IPS DF 4.7 (cell line): ENCODE measurements around the gene OR1B1.
"Not testable (repeated sequence)": the region's sequence is repeated elsewhere in the genome, so short reads cannot be mapped to it uniquely, and the experiment has no call there.

Experiments used
- DNase-seq: peaks from one replicate; pipeline ENCODE4 v3.0.0-alpha.2; 2013; ENCODE audit warnings: low spot score; ENCODE audit errors: extremely low read depth

The OR1B1 gene

GRCh38 chr9:122657527-122657926 lies at the start of gene OR1B1:
OR1B1 (minus strand) TSS chr9:122657627.
- DNase-seq = no peak

DNA sequence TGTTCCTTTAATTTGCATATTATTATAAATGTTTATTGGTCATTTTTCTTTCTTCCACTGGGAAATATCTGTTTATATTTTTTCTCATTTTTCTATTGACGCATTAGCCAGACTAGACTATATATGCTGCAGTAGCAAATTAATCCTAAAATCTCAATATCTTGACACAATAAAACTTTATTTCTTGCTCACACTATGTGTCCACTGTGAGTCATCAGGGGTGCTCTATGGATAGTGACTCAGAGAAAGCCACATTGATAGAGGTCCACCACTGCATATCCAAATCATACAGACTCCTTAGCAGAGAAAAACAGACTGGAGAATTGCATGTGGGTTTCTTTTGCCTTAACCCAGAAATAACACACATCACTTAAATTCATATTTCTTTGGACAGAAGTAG lies 38.3 kb upstream of the OR1B1 start:
- DNase-seq = no peak

DNA sequence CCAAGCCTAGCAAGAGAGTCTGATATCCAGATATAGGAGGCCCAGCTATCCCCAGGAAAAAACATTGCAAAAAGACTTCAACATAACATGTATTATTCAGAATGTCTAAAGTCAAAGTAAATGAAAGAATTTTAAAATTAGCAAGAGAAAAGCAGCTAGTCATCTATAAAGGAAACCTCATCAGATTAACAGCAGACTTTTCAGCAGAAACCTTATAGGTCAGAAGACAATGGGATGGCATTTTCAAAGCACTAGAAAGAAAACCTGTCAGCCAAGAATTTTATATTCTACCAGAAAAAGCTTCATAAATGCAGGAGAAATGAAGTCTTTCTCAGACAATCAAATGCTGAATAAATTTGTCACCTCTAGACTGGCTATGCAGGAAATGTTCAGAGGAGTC lies 27.4 kb upstream of the OR1B1 start:
- no peak for DNase-seq

- DNase-seq = no peak
These were observed 15.1 kb upstream of the OR1B1 start for GRCh38 chr9:122672481-122672880.

- no peak for DNase-seq
These were observed 4.0 kb upstream of the OR1B1 start, which contains the start of gene OR1L1 for GRCh38 chr9:122661416-122661815. OR1L1 (plus strand) TSS chr9:122661716; CDS start chr9:122661716, 0 bp downstream.

GRCh38 chr9:122656378-122656777 lies 1.0 kb downstream of the OR1B1 start:
- no peak for DNase-seq

DNA sequence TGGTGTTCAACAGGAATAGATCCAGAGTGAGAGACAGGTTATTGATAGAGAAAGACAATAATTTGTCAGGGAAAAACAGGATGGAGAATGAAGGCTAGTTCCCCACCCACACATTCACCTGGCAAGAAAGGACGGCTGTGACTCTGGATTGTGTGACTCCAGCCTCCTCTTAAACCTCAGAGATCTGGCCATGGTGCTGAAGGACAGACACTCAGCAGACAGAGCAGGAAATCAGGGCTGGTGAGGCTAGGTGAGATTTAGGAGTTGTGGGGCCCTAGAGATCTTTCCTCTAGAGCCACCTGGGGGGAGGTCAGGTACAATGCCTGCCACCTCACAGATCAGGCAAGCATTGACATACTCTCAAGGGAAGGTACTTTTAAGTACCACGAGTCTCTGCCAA lies 15.2 kb downstream of the OR1B1 start:
- no peak for DNase-seq

DNA sequence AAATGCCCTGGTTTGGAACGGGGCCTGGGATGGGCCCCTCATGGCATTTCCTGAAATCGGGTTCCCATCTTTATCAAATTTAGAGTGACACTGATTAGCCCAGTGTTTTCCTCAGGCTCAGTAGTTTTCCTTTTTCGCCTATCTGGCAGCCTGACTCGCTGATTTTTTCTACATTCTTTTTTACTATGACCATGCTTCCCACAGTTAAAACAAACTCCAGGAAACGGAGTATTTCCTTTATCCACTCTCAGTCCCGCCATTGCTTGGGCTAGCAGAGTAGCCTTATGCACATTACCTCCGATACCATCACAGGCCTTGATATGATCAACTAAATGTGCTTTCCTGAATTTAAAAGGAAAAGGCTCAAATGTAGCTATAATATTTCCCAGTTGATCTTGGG lies 37.4 kb downstream of the OR1B1 start:
- no peak for DNase-seq

DNA sequence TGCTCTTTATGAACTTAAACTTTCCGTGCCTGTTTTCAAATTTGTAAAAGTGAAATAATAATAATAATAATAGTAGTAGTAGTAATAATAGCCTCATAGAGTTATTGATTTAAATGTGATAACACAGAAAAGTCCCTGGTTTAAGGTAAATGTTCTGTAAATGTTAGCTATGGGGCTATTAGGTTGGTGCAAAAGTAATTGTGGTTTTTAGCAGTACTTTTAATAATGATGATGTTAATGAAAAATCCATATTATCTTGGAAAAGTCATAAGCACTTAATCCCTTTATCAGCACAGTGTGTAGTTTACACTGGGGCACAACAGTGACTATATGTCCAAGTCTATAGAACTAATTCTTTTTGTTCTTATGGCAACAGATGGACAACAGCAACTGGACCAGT lies 43.1 kb downstream of the OR1B1 start, which contains the start of gene OR1Q1:
Gene OR1Q1, plus strand, starts transcription at position 377 of the 400 bp plus-strand sequence. Its CDS starts 0 bp downstream, at position 377.
- DNase-seq = no peak

GRCh38 chr9:122609804-122610203 lies 47.6 kb downstream of the OR1B1 start:
- no peak for DNase-seq

GRCh38 chr9:122606587-122606986 lies 50.8 kb downstream of the OR1B1 start:
- no peak for DNase-seq

- no peak for DNase-seq
These were observed 51.7 kb downstream of the OR1B1 start for GRCh38 chr9:122605691-122606090.

DNA sequence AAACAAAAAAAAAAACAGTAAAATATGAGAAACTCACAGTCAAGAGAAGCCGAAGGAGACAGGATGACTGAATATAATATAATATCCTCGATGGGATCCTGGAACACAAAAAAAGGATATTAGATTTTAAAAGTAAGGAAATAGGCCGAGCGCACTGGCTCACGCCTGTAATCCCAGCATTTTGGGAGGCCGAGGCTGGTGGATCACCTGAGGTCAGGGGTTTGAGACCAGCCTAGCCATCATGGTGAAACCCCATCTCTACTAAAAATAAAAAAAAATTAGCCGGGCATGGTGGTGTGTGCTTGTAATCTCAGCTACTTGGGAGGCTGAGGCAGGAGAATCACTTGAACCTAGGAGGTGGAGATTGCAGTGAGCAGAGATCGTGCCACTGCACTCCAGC lies 74.1 kb downstream of the OR1B1 start, which contains the start of gene OR1L8:
Gene OR1L8, minus strand, starts transcription at position 101 of the 400 bp plus-strand sequence. CDS start 14,907 bp downstream, outside the sequence.
- DNase-seq = not testable (repeated sequence)

GRCh38 chr9:122580360-122580759 lies 77.1 kb downstream of the OR1B1 start:
- DNase-seq = no peak

DNA sequence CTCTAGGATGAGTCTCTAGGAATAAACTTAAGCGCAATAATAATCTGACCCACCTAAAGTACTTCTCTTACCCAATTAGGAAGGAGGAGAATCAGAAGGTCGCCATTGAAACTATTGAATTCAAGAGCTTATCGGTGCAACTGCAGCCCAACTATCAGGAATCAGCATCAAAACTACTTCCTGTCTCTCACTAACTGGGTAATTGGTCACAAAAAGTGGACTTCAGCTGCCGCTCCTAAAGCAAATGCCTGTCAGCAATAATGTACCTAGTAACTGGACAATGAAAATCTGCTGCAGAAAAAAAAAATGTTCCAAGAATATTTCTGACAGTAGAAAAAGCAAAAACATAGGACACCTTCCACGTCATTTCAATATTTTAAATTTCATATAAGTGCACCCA lies 77.6 kb downstream of the OR1B1 start:
- DNase-seq = no peak
